ENCODE results near the gene PRPF31.

Gene PRPF31

DNA sequence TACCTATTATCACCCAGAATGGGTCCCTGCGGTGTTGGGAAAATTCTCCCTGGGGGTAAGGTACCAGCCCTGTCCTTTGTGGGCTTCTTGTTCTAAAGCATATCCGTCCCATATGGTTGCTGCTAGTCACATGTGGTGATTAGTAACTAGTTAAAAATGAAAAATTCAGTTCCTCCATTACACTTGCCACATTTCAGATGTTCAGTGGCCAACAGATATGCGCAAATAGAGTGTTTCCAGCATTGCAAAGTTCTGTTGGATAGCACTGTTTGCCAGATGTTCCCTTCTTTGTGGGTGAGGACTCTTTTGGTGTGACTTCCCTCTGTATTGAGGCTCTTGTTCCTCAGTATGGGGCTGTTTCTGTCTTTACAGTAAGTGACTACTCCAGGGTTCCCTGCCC, 25.8 kb downstream of the PRPF31 start:
- in situ Hi-C loops (cut with HindIII; ENCODE audit: low sequenced_read_pairs): no loop called here
- TF ChIP-seq, protein P1, sequence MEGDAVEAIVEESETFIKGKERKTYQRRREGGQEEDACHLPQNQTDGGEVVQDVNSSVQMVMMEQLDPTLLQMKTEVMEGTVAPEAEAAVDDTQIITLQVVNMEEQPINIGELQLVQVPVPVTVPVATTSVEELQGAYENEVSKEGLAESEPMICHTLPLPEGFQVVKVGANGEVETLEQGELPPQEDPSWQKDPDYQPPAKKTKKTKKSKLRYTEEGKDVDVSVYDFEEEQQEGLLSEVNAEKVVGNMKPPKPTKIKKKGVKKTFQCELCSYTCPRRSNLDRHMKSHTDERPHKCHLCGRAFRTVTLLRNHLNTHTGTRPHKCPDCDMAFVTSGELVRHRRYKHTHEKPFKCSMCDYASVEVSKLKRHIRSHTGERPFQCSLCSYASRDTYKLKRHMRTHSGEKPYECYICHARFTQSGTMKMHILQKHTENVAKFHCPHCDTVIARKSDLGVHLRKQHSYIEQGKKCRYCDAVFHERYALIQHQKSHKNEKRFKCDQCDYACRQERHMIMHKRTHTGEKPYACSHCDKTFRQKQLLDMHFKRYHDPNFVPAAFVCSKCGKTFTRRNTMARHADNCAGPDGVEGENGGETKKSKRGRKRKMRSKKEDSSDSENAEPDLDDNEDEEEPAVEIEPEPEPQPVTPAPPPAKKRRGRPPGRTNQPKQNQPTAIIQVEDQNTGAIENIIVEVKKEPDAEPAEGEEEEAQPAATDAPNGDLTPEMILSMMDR (IDR thresholded peaks at IDR 0.05; ENCODE audit: low read depth, low read length): no peak
- DNase-seq (ENCODE audit: low read depth, low spot score): no peak
- H3K4me3 ChIP-seq (ENCODE audit: low read depth, low read length): no peak overlapping the region

DNA sequence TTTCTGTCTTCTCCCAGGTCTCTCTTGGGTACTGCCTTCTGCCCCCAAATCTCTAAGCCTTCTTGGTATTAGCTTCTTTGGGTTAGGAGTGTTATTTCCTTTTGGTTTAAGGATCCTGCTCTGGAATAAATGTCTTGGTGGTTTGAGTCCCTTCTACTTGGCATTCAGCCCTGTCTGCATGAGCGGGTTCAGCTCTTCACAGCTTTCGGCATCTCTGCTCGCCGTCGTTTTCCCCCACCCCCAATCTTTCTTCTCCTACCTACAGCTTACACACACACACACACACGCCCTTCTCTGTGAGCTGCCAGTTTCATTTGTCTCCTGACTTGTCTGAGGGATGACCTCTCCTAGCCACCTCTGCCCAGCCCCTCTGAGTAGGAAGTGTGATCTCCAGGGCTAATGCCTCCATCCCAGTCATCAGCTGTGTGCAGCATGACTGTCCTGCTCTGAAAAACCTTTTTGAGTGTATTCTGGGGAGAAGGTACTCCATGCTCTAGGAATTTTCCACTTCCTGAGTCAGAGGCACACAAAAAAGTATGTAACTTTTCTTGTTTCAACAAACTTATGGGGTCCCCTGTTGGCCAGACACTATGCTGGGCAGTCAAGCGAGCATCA, 26.7 kb downstream of the PRPF31 start:
- H3K4me3 ChIP-seq (ENCODE audit: low read depth, low read length): no peak overlapping the region
- TF ChIP-seq, protein P1 (IDR thresholded peaks at IDR 0.05; ENCODE audit: low read depth, low read length): no peak
- in situ Hi-C loops (cut with HindIII; ENCODE audit: low sequenced_read_pairs): no loop called here
- DNase-seq (ENCODE audit: low read depth, low spot score): no peak

DNA sequence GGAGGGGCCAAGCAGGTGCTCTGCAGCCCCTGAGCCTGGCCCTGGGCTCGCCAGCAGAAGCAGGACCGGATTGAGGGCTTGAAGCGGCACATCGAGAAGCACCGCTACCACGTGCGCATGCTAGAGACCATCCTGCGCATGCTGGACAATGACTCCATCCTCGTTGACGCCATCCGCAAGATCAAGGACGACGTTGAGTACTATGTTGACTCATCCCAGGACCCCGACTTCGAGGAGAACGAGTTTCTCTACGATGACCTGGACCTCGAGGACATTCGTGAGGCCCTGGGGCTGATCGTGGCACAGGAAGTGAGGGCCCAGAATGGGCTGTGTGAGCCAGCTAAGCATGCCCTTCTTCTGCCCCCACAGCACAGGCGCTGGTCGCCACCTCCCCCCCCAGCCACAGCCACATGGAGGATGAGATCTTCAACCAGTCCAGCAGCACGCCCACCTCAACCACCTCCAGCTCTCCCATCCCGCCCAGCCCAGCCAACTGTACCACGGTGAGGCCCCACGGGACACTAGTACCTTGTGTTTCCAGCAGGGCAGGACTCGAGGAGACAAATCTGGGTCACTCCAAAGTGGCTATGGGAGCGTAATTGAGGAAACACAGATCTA, 30.1 kb downstream of the PRPF31 start:
- no peak for DNase-seq (ENCODE audit: low read depth, low spot score)
- H3K4me3 ChIP-seq (ENCODE audit: low read depth, low read length): no peak overlapping the region
- TF ChIP-seq, protein P1 (IDR thresholded peaks at IDR 0.05; ENCODE audit: low read depth, low read length): no peak
- in situ Hi-C loops (cut with HindIII; ENCODE audit: low sequenced_read_pairs): no loop called here

DNA sequence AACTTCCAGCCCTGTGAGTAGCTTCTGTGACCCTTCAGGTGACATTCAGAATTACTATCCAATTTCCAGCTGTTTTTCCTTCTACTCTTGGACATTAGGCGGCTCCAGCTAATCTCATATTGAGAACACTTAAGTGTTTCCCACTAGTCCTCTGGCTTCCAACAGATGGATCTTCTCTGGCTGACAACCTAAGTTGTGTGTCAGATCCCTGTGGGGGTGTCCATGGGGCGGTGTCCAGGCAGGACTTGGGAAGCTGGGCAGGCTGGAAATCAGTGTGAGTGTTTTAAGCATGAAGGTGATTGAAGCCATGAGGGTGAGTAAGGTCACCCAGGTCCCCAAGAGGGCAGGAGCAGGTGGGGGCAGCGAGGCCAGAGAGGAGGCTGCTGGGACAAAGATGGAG, 32.1 kb downstream of the PRPF31 start:
- TF ChIP-seq, protein P1 (IDR thresholded peaks at IDR 0.05; ENCODE audit: low read depth, low read length): no peak
- DNase-seq (ENCODE audit: low read depth, low spot score): no peak
- H3K4me3 ChIP-seq (ENCODE audit: low read depth, low read length): no peak overlapping the region
- in situ Hi-C loops (cut with HindIII; ENCODE audit: low sequenced_read_pairs): no loop called here

DNA sequence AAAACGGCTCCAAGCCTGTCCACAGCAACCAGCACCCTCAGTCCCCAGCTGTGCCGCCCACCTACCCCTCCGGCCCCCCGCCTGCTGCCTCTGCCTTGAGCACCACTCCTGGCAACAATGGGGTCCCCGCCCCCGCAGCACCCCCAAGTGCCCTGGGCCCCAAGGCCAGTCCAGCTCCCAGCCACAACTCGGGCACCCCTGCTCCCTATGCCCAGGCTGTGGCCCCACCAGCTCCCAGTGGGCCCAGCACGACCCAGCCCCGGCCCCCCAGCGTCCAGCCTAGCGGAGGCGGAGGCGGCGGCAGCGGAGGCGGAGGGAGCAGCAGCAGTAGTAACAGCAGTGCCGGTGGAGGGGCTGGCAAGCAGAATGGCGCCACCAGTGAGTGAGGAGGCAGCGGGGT, 32.6 kb downstream of the PRPF31 start:
- TF ChIP-seq, protein P1 (IDR thresholded peaks at IDR 0.05; ENCODE audit: low read depth, low read length): no peak
- no peak for DNase-seq (ENCODE audit: low read depth, low spot score)
- no peak overlapping the region for H3K4me3 ChIP-seq (ENCODE audit: low read depth, low read length)
- in situ Hi-C loops (cut with HindIII; ENCODE audit: low sequenced_read_pairs): no loop called here

DNA sequence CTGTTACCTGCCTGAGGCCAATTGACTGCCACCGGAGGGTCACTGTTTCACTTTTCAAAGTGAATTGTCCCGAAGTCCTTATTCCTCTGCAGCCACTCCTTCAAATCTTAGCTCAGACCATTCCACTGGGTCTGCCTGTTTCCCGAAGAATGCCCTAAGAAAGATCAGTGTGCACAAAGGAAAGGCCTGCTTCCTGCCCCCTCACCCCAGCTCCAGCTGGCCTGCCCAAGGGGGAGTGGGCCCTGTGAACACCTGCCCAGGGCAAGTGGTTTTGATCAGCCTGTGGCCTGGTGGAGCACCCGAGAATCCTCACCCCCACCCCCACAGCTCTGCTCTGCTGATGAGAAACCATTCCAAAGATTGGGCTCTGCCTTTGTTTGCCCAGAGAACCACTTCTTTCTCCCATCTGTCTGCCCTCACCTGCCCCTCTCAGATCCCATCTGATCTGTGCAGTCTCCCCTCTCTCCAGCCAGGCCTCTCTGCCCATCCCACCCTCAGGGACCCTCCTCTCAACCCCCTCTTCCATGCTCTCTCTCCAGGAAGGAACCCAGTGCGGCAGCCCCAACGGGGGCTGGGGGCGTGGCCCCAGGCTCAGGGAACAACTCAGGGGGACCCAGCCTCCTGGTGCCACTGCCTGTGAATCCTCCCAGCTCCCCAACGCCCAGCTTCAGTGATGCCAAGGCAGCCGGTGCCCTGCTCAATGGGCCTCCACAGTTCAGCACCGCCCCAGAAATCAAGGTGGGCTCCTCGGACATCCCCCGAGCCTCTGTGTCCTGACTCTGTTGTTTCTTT, 33.7 kb downstream of the PRPF31 start:
- in situ Hi-C loops (cut with HindIII; ENCODE audit: low sequenced_read_pairs): no loop called here
- TF ChIP-seq, protein P1 (IDR thresholded peaks at IDR 0.05; ENCODE audit: low read depth, low read length): no peak
- no peak overlapping the region for H3K4me3 ChIP-seq (ENCODE audit: low read depth, low read length)
- no peak for DNase-seq (ENCODE audit: low read depth, low spot score)
